Anterior cingulate cortex (tissue), 58 donors: ENCODE measurements around the gene MAPK10.
"Not testable (repeated sequence)": the region's sequence is repeated elsewhere in the genome, so short reads cannot be mapped to it uniquely, and the experiment has no call there.

Source experiments
- DNase-seq, 58 donors: peaks; one replicate each; lab custom pipeline; 2025; lab: John Stamatoyannopoulos, UW

The MAPK10 gene

GRCh38 chr4:86050496-86050895, 309.4 kb downstream of the MAPK10 start:
- DNase-seq: no peak

- DNase-seq: no peak
Measured at GRCh38 chr4:86048426-86048825, 311.4 kb downstream of the MAPK10 start.

GRCh38 chr4:86044593-86044985, 315.3 kb downstream of the MAPK10 start:
- no peak for DNase-seq

GRCh38 chr4:86043755-86044592, 315.9 kb downstream of the MAPK10 start:
- peak in 10 of 58 donors; percentile 2 to 41 (median 8) for DNase-seq

- no peak for DNase-seq
Measured at GRCh38 chr4:86038037-86038436, 321.8 kb downstream of the MAPK10 start.

- DNase-seq: no peak
Measured at GRCh38 chr4:86036736-86037135, 323.1 kb downstream of the MAPK10 start.

- no peak for DNase-seq
Measured at GRCh38 chr4:86035688-86036087, 324.2 kb downstream of the MAPK10 start.

- no peak for DNase-seq
Measured at GRCh38 chr4:86034616-86035015, 325.2 kb downstream of the MAPK10 start.

- DNase-seq: peak in 27 of 58 donors; percentile 3 to 52 (median 13)
Measured at GRCh38 chr4:86033171-86033570, 326.7 kb downstream of the MAPK10 start.

- DNase-seq: peak in 3 of 58 donors; percentile 13 to 43 (median 19)
Measured at GRCh38 chr4:86032476-86033022, 327.3 kb downstream of the MAPK10 start.

GRCh38 chr4:86031927-86032326, 327.9 kb downstream of the MAPK10 start:
- DNase-seq: no peak

GRCh38 chr4:86026720-86027119, 333.1 kb downstream of the MAPK10 start:
- no peak for DNase-seq

- DNase-seq: not testable (repeated sequence)
Measured at GRCh38 chr4:86021671-86022070, 338.2 kb downstream of the MAPK10 start.

GRCh38 chr4:86019906-86020305, 339.9 kb downstream of the MAPK10 start:
- DNase-seq: no peak

- DNase-seq: no peak
Measured at GRCh38 chr4:86019362-86019761, 340.5 kb downstream of the MAPK10 start.

- DNase-seq: no peak
Measured at GRCh38 chr4:86015412-86016350, 344.2 kb downstream of the MAPK10 start.

GRCh38 chr4:86014599-86014998, 345.3 kb downstream of the MAPK10 start:
- no peak for DNase-seq

GRCh38 chr4:86013621-86014020, 346.2 kb downstream of the MAPK10 start:
- DNase-seq: no peak

- no peak for DNase-seq
Measured at GRCh38 chr4:86011117-86011516, 348.7 kb downstream of the MAPK10 start.

- DNase-seq: peak in 6 of 58 donors; percentile 5 to 55 (median 12)
Measured at GRCh38 chr4:86007042-86007441, 352.8 kb downstream of the MAPK10 start.

- no peak for DNase-seq
Measured at GRCh38 chr4:86006057-86006456, 353.8 kb downstream of the MAPK10 start.
